C4-2B (cell line): ENCODE results near the gene DDX18.

ENCODE experiments used
- H3K27ac ChIP-seq: fragments of 450-650 bp; 2 replicates; pipeline ENCODE4 v1.5.1; 2017
- ZFX ChIP-seq: fragments of 450-650 bp; IDR thresholded peaks from 2 replicates; pipeline ENCODE4 v1.6.1; 2017
- TF ChIP-seq, protein P1 (sequence below): fragments of 450-650 bp; conservative IDR thresholded peaks from 2 replicates; pipeline ENCODE4 v1.5.1; 2017; ENCODE audit warnings: mild to moderate bottlenecking

Gene DDX18

DNA sequence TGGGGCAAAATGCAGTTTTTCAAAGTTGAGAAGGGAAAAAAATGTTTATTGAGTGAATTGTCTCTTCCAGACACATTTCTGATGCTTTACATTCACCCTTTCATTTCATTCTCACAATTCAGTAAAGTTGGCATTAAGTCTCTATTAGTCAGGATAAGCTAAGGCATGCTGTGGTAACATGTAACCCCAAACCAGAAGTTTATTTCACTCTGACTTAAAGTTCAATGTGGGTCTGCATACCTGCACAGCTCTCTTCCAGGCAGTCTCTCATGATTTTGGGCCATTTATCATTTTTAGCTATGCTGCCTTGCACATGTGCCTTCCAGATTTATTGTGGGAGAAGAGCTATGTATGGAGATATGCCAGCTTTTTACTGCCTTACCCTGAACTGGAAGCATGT is 48.0 kb downstream of the DDX18 start:
- TF ChIP-seq ZFX: no peak
- TF ChIP-seq, protein P1, sequence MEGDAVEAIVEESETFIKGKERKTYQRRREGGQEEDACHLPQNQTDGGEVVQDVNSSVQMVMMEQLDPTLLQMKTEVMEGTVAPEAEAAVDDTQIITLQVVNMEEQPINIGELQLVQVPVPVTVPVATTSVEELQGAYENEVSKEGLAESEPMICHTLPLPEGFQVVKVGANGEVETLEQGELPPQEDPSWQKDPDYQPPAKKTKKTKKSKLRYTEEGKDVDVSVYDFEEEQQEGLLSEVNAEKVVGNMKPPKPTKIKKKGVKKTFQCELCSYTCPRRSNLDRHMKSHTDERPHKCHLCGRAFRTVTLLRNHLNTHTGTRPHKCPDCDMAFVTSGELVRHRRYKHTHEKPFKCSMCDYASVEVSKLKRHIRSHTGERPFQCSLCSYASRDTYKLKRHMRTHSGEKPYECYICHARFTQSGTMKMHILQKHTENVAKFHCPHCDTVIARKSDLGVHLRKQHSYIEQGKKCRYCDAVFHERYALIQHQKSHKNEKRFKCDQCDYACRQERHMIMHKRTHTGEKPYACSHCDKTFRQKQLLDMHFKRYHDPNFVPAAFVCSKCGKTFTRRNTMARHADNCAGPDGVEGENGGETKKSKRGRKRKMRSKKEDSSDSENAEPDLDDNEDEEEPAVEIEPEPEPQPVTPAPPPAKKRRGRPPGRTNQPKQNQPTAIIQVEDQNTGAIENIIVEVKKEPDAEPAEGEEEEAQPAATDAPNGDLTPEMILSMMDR: no peak

DNA sequence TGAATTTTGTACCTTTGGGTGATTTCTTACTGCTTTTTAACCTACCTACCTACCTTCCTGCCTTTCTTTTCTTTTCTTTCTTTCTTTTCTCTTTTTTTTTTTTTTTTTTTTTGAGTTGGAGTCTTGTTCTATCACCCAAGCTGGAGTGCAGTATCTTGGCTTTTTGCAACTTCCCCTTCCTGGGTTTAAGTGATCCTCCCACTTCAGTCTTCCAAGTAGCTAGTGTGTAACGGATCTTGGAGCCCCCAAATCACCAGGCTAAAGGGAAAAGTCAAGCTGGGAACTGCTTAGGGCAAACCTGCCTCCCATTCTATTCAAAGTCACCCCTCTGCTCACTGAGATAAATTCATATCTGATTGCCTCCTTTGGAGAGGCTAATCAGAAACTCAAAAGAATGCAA is 61.3 kb downstream of the DDX18 start:
- no peak overlapping the region for H3K27ac ChIP-seq
- TF ChIP-seq ZFX: no peak
- TF ChIP-seq, protein P1: no peak

More for the DNA sequence above, 48.0 kb downstream of the DDX18 start:
- no peak overlapping the region for H3K27ac ChIP-seq

DNA sequence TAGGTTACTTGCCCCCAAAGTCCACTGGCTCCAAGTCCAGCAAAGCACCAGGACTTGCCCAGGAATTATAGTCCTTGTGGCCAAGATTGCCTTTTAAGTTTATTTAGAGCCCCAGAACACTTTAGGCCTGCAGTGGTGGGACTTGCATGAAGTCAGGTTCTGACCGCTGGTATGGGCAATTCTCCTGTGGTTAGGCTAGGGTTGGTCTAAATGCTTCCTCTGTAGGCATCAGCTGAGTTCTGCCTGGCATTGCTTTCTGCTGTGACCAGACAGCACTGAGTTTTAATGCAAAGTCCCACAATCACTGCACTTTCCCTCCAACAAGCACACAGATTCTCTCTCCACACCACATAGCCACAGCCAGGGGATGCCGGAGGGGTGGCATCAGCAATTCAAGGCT is 64.5 kb downstream of the DDX18 start:
- no peak overlapping the region for H3K27ac ChIP-seq
- TF ChIP-seq, protein P1: no peak
- no peak for TF ChIP-seq ZFX
